GM21528 (cell line): Measurements from ENCODE around the gene NKAPD1.
A peak's percentile ranks its signal among the peaks of the same experiment; 100 is the strongest.
"Not testable (repeated sequence)": the region's sequence is repeated elsewhere in the genome, so short reads cannot be mapped to it uniquely, and the experiment has no call there.

Experiments used
- ATAC-seq: cut with Tn5 transposase; IDR thresholded peaks from one replicate; pipeline ENCODE4 v1.9.1; 2021; ENCODE audit warnings: mild to moderate bottlenecking, moderate library complexity; ENCODE audit not compliant: unreplicated experiment, low FRiP score

Gene NKAPD1

GRCh38 chr11:112085822-112086421, 11.8 kb downstream of the NKAPD1 start:
- peak; percentile 28 for ATAC-seq

GRCh38 chr11:112086422-112087191, 12.5 kb downstream of the NKAPD1 start, which contains the start of the genes SDHD and TIMM8B:
Gene SDHD, plus strand, starts transcription at chr11:112086873. Its CDS starts 35 bp downstream, at chr11:112086908.
Gene TIMM8B, minus strand, starts transcription at chr11:112086756. Its CDS starts 33 bp downstream, at chr11:112086723.
- ATAC-seq: peak; percentile 85

GRCh38 chr11:112087212-112087611, 13.1 kb downstream of the NKAPD1 start:
- ATAC-seq: peak; percentile 3

GRCh38 chr11:112095302-112095701, 21.2 kb downstream of the NKAPD1 start:
- ATAC-seq: not testable (repeated sequence)

- no peak for ATAC-seq
Observed at GRCh38 chr11:112096194-112096593, 22.1 kb downstream of the NKAPD1 start.

DNA sequence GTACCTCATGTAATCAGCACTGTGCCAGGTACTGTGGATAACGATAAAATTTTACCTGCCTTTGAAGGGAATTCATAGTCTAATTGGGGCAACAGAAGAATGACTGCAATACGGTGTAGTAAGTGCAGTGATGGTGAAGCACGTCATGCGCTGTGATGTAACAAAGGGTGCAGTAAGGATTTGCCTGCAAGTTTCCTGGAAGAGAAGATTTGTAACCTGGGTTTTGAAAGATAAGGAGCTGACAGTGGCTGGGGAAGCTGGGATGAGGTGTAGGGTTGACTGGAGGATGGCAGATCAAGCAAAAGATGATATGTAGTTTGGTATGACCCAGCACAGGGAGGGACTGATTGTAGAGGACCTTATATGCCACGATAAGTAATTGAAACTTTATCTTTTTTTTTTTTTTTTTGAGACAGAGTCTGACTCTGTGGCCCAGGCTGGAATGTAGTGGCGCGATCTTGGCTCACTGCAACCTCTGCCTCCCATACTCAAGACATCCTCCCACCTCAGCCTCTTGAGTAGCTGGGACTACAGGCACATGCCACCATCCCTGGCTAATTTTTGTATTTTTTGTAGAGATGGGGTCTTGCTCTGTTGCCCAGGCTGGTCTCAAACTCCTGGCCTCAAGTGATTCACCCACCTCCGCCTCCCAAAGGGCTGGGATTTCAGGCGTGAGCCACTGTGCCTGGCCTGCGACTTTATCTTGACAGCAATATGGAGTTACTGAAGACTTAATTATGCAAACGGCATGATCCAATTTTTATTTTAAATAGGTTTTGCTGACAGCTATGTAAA, 23.8 kb downstream of the NKAPD1 start:
- no peak for ATAC-seq

- ATAC-seq: no peak
Observed at GRCh38 chr11:112100462-112100861, 26.4 kb downstream of the NKAPD1 start.

GRCh38 chr11:112103446-112103845, 29.3 kb downstream of the NKAPD1 start:
- ATAC-seq: no peak

DNA sequence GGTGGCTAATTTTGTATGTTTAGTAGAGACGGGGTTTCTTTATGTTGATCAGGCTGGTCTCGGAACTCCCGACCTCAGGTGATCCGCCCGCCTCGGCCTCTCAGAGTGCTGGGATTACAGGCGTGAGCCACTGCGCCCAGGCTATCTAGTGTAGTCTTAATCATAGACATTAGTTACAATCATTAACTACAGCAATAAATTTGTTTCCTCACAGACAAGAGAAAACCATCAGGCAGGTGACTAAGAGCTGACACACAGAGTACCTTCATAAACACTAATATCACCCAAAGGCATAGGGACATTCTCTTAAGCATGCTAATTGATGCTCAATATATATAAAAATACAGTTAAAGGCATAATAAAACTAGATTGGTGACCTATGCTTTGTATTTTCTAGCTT, 32.0 kb downstream of the NKAPD1 start:
- ATAC-seq: no peak

DNA sequence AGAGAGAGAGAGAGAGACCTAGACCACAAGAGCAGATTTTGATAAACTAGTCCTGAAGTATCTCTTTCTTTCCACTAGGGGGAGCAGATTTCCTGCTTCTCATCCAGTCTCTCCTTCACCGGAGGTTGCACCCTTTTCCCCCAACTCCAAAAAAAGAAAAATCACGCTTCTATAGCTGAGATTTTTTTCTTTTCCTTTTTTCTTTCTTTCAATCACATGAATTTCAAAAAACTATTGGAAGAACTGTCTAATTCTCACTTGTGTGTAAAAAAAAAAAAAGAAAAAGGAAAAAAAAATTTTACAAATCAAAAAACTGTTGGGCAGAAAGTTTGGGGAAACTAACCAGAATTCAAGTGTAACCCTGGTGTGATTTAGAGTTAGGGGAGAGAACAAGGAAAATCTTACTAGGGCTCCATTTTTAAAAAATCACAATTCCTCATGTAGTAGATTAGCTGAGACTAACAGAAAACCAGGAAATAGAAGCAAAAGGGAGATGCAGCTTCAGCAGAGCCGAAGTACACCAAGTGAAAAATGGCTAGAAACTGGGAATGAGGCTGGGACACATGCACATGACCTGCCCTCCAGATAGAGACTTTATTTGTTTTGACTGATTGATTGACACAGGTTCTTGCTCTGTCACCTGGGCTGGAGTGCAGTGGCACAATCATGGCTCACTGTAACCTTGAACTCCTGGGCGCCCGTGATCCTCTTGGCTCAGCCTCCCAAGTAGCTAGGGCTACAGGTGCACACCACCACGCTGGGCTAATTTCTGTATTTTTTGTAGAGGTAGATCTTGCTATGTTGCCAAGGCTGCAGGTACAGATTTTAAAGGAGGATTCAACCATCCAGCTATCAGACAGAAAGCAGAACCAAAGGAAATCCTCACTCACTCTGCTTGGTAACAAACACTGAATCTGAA, 39.7 kb downstream of the NKAPD1 start:
- ATAC-seq: no peak

DNA sequence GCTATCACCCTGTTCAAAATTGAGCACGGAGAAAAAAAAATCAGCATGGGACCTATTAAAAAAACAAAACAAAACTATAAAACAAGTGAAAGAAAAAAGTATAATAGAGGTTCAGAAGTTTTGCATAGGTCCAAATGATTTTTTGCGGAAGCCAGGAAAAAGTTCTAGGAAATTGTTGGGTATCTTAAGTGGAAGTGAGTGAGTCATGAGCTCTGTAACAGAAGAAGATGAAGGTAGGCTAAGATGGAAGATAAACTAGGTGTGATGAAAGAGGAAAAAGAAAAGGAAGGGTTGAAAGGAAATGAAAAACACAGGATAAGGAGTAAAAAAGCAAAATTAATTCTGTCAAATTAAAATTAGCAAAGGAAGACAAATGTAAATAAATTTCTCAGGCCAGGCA, 40.4 kb downstream of the NKAPD1 start:
- ATAC-seq: no peak

DNA sequence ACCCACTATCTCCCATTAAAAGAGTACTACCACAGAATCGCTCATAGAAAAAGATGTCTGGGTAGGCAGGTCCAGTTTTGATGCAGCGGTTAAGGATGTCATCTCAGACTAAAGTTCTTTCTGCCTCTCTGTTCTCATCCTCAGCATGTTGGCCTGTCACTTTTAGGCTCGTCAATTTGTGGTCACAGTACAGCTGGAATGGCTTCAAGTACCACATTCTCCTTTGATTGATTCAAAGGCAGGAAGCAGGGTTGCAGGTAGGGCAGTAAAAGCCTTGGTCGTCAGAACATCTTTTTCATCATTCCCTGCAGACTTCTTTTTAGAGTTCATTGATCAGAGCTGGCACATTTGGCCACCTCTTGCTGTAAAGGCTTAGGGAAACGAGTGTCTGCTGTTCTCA, 41.3 kb downstream of the NKAPD1 start:
- ATAC-seq: no peak

DNA sequence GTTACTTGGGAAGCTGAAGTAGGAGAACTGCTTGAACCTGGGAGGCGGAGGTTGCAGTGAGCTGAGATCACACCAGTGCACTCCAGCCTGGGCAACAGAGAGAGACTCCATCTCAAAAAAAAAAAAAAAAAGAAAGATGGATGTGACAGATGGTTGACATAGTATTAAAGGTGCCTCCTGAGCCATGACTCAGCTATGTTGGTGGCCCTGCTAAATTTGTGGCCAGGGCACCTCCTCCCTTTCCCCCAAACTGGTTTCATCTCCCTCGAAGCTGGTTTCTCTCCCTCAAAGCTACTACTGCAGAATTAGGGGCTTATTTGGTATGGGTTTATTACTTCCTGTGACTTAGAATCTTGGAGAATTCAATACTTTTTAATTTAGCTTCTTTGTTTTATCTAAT, 44.1 kb downstream of the NKAPD1 start:
- ATAC-seq: no peak

- no peak for ATAC-seq
Observed at GRCh38 chr11:112121981-112122615, 48.0 kb downstream of the NKAPD1 start.

GRCh38 chr11:112123129-112123528, 49.0 kb downstream of the NKAPD1 start:
- no peak for ATAC-seq

DNA sequence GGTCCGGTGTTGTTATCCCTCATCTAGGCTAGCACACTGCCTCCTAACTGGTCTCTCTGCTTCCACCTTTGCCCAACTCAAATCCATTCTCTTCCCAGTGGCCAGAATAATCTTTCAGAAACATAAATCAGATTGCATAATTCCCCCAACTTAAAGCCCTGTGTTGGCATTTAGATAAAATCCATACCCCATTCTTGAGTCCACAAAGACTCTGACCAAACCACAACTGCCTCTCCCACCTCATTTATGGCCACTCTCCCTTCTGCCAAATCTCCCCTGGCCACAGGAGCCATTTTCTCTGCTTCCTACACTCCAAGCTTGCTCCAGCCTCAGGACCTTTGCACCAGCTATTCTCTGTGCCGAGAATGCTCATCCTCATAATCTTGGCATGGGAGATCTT, 53.0 kb downstream of the NKAPD1 start:
- no peak for ATAC-seq

DNA sequence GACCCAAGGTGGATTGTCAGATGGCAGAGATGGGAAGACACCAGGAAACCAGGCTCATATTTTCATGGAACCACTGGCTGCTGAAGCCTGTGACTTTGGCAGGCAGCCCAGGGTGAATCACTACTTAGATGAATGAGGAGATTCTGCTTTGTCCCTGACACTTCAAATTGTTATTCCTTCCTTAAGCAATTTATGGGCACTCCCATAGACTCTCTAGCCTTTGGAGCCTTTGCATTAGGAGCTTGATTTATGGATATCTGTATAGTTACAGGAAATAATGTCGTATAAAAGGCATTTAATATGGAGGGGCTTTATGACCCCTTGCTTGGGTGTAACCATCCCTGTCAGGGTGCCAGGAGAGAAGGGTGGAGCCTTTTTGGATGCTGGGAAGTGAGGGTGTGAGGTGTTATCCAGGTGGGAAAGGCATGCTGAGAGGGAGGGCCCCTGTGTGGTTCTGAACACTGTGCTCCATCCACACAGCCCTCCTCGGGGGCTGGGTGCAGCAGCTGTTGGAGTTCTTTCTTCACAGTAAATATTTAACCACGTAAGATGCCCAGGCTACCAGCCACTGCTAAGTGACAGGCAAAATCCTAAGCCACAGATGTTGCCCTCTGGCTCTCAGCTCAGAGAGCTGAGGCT, 54.5 kb downstream of the NKAPD1 start:
- no peak for ATAC-seq

DNA sequence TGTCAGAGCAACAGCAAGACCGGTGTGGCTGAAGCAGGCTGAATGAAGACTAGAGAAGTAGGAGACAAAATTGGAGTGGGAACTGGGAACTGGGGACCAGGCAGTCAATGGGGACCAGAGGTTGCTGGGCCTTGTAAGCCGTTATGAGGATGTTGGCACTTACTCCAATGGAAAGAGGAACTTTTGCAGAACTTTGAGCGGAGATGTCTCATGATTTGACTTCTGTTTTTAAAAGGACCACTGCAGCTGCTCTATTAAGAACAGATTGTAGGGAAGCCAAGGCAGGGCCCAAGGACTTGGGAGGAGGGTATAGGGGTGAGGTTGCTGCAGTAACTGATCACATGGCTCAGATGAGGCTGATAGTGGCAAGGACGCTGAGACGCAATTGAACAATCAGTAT, 55.6 kb downstream of the NKAPD1 start:
- no peak for ATAC-seq

DNA sequence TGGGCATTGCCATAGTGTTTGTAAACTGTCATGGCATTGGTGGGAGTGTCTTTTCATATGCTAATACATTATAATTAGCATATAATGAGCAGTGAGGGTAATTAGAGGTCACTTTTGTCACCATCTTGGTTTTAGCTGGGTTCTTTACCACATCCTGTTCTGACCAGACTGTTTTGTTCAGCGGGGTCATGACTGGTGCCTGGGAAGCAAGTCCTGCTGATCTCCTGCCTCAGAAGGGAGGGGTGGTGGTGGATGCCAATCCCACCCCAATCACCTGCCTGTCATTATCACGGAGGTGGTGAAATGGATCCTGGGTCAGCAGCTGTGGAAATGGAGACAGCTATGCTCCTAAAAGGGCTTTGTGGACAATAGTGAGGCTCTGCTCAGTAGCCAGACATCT, 58.6 kb downstream of the NKAPD1 start:
- ATAC-seq: no peak
